ENCODE results near the gene SV2B. TPM values are rescaled to one million over a fixed set of nuclear protein-coding genes. Genes with fewer than 3 reads are reported as not detected.

Gene SV2B
- total RNA-seq, 1 experiment from 2014 or later: not detected

DNA sequence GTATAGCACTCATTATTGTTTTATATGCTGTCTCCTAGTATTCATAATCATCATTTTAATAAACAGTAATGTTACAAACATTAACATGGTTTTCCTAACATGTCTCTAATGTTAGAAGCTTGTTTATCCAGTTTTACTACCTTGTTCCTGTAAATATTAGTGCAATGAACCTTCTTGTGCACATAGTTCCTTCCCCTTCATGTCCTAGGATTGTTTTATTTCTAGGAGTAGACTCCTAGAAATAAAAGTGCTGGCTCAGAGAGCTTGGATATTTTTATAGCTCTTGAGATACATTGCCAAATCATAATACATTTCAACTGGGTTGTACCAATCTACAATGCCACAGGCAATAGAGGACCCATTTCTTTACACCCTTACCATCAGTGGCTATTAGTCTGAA, 161.3 kb downstream of the SV2B start:
- no peaks in the 10 kb centered on the region for H3K79me1 ChIP-seq (ENCODE audit: insufficient read depth, low read depth, low read length, poor library complexity, severe bottlenecking)
- no peaks in the 10 kb centered on the region; a peak in 1 of 5 replicates for H3K9me3 Mint-ChIP-seq

More for the DNA sequence above, 161.3 kb downstream of the SV2B start:
- TF ChIP-seq, protein P1, sequence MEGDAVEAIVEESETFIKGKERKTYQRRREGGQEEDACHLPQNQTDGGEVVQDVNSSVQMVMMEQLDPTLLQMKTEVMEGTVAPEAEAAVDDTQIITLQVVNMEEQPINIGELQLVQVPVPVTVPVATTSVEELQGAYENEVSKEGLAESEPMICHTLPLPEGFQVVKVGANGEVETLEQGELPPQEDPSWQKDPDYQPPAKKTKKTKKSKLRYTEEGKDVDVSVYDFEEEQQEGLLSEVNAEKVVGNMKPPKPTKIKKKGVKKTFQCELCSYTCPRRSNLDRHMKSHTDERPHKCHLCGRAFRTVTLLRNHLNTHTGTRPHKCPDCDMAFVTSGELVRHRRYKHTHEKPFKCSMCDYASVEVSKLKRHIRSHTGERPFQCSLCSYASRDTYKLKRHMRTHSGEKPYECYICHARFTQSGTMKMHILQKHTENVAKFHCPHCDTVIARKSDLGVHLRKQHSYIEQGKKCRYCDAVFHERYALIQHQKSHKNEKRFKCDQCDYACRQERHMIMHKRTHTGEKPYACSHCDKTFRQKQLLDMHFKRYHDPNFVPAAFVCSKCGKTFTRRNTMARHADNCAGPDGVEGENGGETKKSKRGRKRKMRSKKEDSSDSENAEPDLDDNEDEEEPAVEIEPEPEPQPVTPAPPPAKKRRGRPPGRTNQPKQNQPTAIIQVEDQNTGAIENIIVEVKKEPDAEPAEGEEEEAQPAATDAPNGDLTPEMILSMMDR (conservative IDR thresholded peaks at IDR 0.05): no peak
- no peak overlapping the region for H3K14ac ChIP-seq (ENCODE audit: insufficient read depth, low read length)
- H3K4me1 Mint-ChIP-seq: no peaks in the 10 kb centered on the region
- H3K4me1 ChIP-seq (ENCODE audit: insufficient read depth, low read length): no peaks in the 10 kb centered on the region
- H3K27me3 Mint-ChIP-seq (ENCODE audit: low read depth): peaks cover 14% of the 10 kb centered on the region
- no peak for DNase-seq
- no peak overlapping the region for H3K23ac ChIP-seq (ENCODE audit: insufficient read length, low read depth, low read length)
- H4K5ac ChIP-seq (ENCODE audit: insufficient read length, low read depth, low read length): no peak overlapping the region
- no peaks in the 10 kb centered on the region for H3K27me3 ChIP-seq (ENCODE audit: insufficient read depth, low read length)
- no peak overlapping the region for H2BK120ac ChIP-seq (ENCODE audit: low read depth, low read length, poor library complexity, severe bottlenecking)
- H2BK15ac ChIP-seq (ENCODE audit: low read depth, low read length): no peak overlapping the region
- H2BK20ac ChIP-seq (ENCODE audit: low read depth, low read length, poor library complexity, severe bottlenecking): no peak overlapping the region
- no peak overlapping the region for H3K56ac ChIP-seq (ENCODE audit: insufficient read length, low read depth, low read length)
- H3K27ac ChIP-seq (ENCODE audit: insufficient read length, low read depth, low read length): no peak overlapping the region
- no peaks in the 10 kb centered on the region for H3K9me3 ChIP-seq (ENCODE audit: control insufficient read depth, low read depth, low read length)
- no peaks in the 10 kb centered on the region for H3K36me3 Mint-ChIP-seq (ENCODE audit: insufficient read depth in 1 of 3, low read depth in 3 of 3)
- no peaks in the 10 kb centered on the region for H3K79me2 ChIP-seq (ENCODE audit: insufficient read depth, low read length)
- no peak overlapping the region for H3K4me3 Mint-ChIP-seq
- H4K91ac ChIP-seq (ENCODE audit: insufficient read length, low read depth, low read length): no peak overlapping the region
- no peak overlapping the region for H3K4ac ChIP-seq (ENCODE audit: low read depth, low read length)
- H2AK5ac ChIP-seq (ENCODE audit: insufficient read length, low read length): no peak overlapping the region
- no peak overlapping the region for H2AFZ ChIP-seq (ENCODE audit: low read length)
- H2BK5ac ChIP-seq (ENCODE audit: insufficient read length, low read length): no peak overlapping the region
- H3K23me2 ChIP-seq (ENCODE audit: insufficient read length, low read depth, low read length, poor library complexity, severe bottlenecking): no peaks in the 10 kb centered on the region
- no peak overlapping the region for H3K18ac ChIP-seq (ENCODE audit: insufficient read length, low read depth, low read length)
- no peak overlapping the region for H3K4me2 ChIP-seq (ENCODE audit: insufficient read depth, insufficient read length, low read length)
- no peaks in the 10 kb centered on the region for H4K20me1 ChIP-seq (ENCODE audit: control insufficient read depth, insufficient read depth, insufficient read length)
- H3K27ac Mint-ChIP-seq: no peak overlapping the region
- H4K8ac ChIP-seq (replicated peaks; ENCODE audit: insufficient read length, low read depth, low read length): no peak overlapping the region
- no peak overlapping the region for H3T11ph ChIP-seq (ENCODE audit: low read length)
- no peak overlapping the region for H3K9ac ChIP-seq (ENCODE audit: extremely low read depth, insufficient read length, low read length)
- H2BK12ac ChIP-seq (ENCODE audit: insufficient read length, low read depth, low read length): no peak overlapping the region

All from H9 (cell line).